Mesenchymal stem cell (in vitro differentiated cells and primary cell): Measurements from ENCODE around the gene RNF225.

Source experiments
- DNase-seq: peaks from one replicate; pipeline ENCODE4 v3.0.0-alpha.2; 2013
- H2AFZ ChIP-seq: one replicate; pipeline ENCODE4 v1.6.1; 2013; ENCODE audit warnings: low read depth, mild to moderate bottlenecking, control low read depth, inconsistent platforms, low read length, moderate library complexity
- H2AK5ac ChIP-seq: 2 replicates; pipeline ENCODE4 v1.6.1; 2013; ENCODE audit warnings: low read length, moderate library complexity, mild to moderate bottlenecking, inconsistent platforms; ENCODE audit not compliant: severe bottlenecking
- H2BK120ac ChIP-seq: one replicate; pipeline ENCODE4 v1.6.1; 2013; ENCODE audit warnings: low read depth, mild to moderate bottlenecking, inconsistent platforms, low read length, moderate library complexity
- H2BK12ac ChIP-seq, 2 experiments: one replicate each; pipeline ENCODE4 v1.6.1; 2013; ENCODE audit warnings: inconsistent platforms in 2 of 2, low read length in 2 of 2, mild to moderate bottlenecking in 2 of 2, moderate library complexity in 2 of 2, control low read depth in 1 of 2
- H2BK15ac ChIP-seq: one replicate; pipeline ENCODE4 v1.6.1; 2013; ENCODE audit warnings: mild to moderate bottlenecking, low read depth, inconsistent platforms; ENCODE audit not compliant: poor library complexity, severe bottlenecking
- H2BK5ac ChIP-seq: 2 replicates; pipeline ENCODE4 v1.6.1; 2013; ENCODE audit warnings: low read depth, mild to moderate bottlenecking, low read length, control low read depth, inconsistent platforms; ENCODE audit not compliant: poor library complexity, severe bottlenecking
- H3K14ac ChIP-seq, 2 experiments: one replicate each; pipeline ENCODE4 v1.6.1; 2013; ENCODE audit warnings: inconsistent platforms in 2 of 2, low read length in 2 of 2, control low read depth in 1 of 2, mild to moderate bottlenecking in 1 of 2, moderate library complexity in 1 of 2
- H3K18ac ChIP-seq, 2 experiments: one replicate each; pipeline ENCODE4 v1.6.1; 2013; ENCODE audit warnings: inconsistent platforms in 2 of 2, low read length in 2 of 2, control low read depth in 1 of 2, low read depth in 1 of 2, mild to moderate bottlenecking in 1 of 2
- H3K23ac ChIP-seq, 2 experiments: one replicate each; pipeline ENCODE4 v1.6.1; 2013; ENCODE audit warnings: inconsistent platforms in 2 of 2, low read length in 2 of 2, mild to moderate bottlenecking in 2 of 2, moderate library complexity in 2 of 2, control low read depth in 1 of 2
- H3K27ac ChIP-seq: 2 replicates; pipeline ENCODE4 v1.5.1; 2013; ENCODE audit warnings: mild to moderate bottlenecking, moderate library complexity, low read length, control low read depth, inconsistent platforms; ENCODE audit not compliant: poor library complexity, severe bottlenecking
- H3K27me3 ChIP-seq, 2 experiments: 2 replicates each; pipeline versions ENCODE4 v1.6.1 to v1.7.0; 2013; ENCODE audit warnings: low read length in 2 of 2, mild to moderate bottlenecking in 2 of 2, moderate library complexity in 2 of 2, control low read depth in 1 of 2, inconsistent platforms in 1 of 2; ENCODE audit not compliant: control insufficient read depth in 1 of 2, insufficient read depth in 1 of 2
- H3K36me3 ChIP-seq, 2 experiments: 2 replicates each; pipeline versions ENCODE4 v1.6.1 to v1.7.0; 2013; ENCODE audit warnings: low read length in 2 of 2, control low read depth in 1 of 2, inconsistent platforms in 1 of 2, low read depth in 1 of 2, mild to moderate bottlenecking in 1 of 2; ENCODE audit not compliant: insufficient read depth in 2 of 2, control insufficient read depth in 1 of 2
- H3K4ac ChIP-seq, 2 experiments: one replicate each; pipeline ENCODE4 v1.6.1; 2013; ENCODE audit warnings: inconsistent platforms in 2 of 2, low read length in 2 of 2, mild to moderate bottlenecking in 2 of 2, moderate library complexity in 2 of 2, control low read depth in 1 of 2, low read depth in 1 of 2
- H3K4me1 ChIP-seq: 2 replicates; pipeline ENCODE4 v1.6.1; 2013; ENCODE audit warnings: low read depth, low read length, control low read depth; ENCODE audit not compliant: control insufficient read depth, insufficient read depth
- H3K4me2 ChIP-seq: 2 replicates; pipeline ENCODE4 v1.6.1; 2013; ENCODE audit warnings: low read length, mild to moderate bottlenecking, inconsistent platforms; ENCODE audit not compliant: poor library complexity, severe bottlenecking
- H3K4me3 ChIP-seq, 2 experiments: 2 replicates each; pipeline versions ENCODE4 v1.5.1 to v1.7.0; 2013; ENCODE audit warnings: low read length in 2 of 2, mild to moderate bottlenecking in 2 of 2, control low read depth in 1 of 2, low read depth in 1 of 2; ENCODE audit not compliant: insufficient read depth in 1 of 2
- H3K79me1 ChIP-seq: replicated peaks from 2 replicates; pipeline ENCODE4 v1.6.1; 2013; ENCODE audit warnings: mild to moderate bottlenecking, control low read depth, low read length, inconsistent platforms; ENCODE audit not compliant: poor library complexity, severe bottlenecking
- H3K9ac ChIP-seq: 2 replicates; pipeline ENCODE4 v1.7.0; 2013; ENCODE audit warnings: mild to moderate bottlenecking, low read length, moderate library complexity
- H3K9me3 ChIP-seq: 2 replicates; pipeline ENCODE4 v1.7.0; 2013; ENCODE audit warnings: mild to moderate bottlenecking, low read length; ENCODE audit not compliant: control insufficient read depth
- H4K8ac ChIP-seq: one replicate; pipeline ENCODE4 v1.6.1; 2013; ENCODE audit warnings: inconsistent platforms, mild to moderate bottlenecking, low read length, moderate library complexity
- H4K91ac ChIP-seq: one replicate; pipeline ENCODE4 v1.6.1; 2013; ENCODE audit warnings: mild to moderate bottlenecking, low read length, inconsistent platforms
- WGBS: methylation state at CpG from one replicate; pipeline ENCODE4 v1.1.7; 2013; ENCODE audit warnings: mixed read lengths; 5-methylcytosine and 5-hydroxymethylcytosine counted together

RNF225 gene

GRCh38 chr19:58354478-58355030 is 40.9 kb upstream of the RNF225 start:
- Histone ChIP-seq H3K23ac (no peak overlapping the region), H2BK120ac (no peak overlapping the region), H3K36me3 (peaks cover 13 to 61% of the 10 kb centered on the region in 2 experiments), H3K4me2 (no peak overlapping the region), H3K14ac (no peak overlapping the region), H3K79me1 (peaks cover 28% of the 10 kb centered on the region), H3K27me3 (peaks cover 0 to 24% of the 10 kb centered on the region in 2 experiments), H4K91ac (no peak overlapping the region), H2BK12ac (no peak overlapping the region), H2AFZ (no peak overlapping the region), H3K27ac (no peak overlapping the region), H4K8ac (no peak overlapping the region), H2BK15ac (no peak overlapping the region), H3K18ac (no peak overlapping the region), H3K9ac (no peak overlapping the region), H3K4ac (no peak overlapping the region), H3K9me3 (no peaks in the 10 kb centered on the region), H2BK5ac (no peak overlapping the region), H2AK5ac (no peak overlapping the region), H3K4me1 (peaks cover 6% of the 10 kb centered on the region), H3K4me3 (no peak overlapping the region)
- no peak for DNase-seq
- 92% methylated on average over 6 of the region's 6 CpGs for WGBS

- Histone ChIP-seq H4K8ac (no peak overlapping the region), H3K9ac (no peak overlapping the region), H3K27me3 (peaks cover 0 to 24% of the 10 kb centered on the region in 2 experiments), H2BK15ac (no peak overlapping the region), H3K4me3 (no peak overlapping the region), H3K36me3 (peaks cover 13 to 54% of the 10 kb centered on the region in 2 experiments), H2BK120ac (no peak overlapping the region), H3K18ac (no peak overlapping the region), H4K91ac (no peak overlapping the region), H3K27ac (no peak overlapping the region), H2AFZ (no peak overlapping the region), H3K4me1 (peaks cover 6% of the 10 kb centered on the region), H3K23ac (no peak overlapping the region), H3K14ac (no peak overlapping the region), H2BK12ac (no peak overlapping the region), H2AK5ac (no peak overlapping the region), H3K4ac (no peak overlapping the region), H3K4me2 (no peak overlapping the region), H2BK5ac (no peak overlapping the region), H3K9me3 (no peaks in the 10 kb centered on the region), H3K79me1 (peaks cover 22% of the 10 kb centered on the region)
- DNase-seq = no peak
- 96% methylated on average over 10 of the region's 10 CpGs for WGBS
Measured at GRCh38 chr19:58355215-58355796, 40.1 kb upstream of the RNF225 start.

- Histone ChIP-seq H3K27ac (no peak overlapping the region), H3K4ac (no peak overlapping the region), H4K8ac (no peak overlapping the region), H2BK15ac (no peak overlapping the region), H2BK5ac (no peak overlapping the region), H3K18ac (no peak overlapping the region), H3K4me1 (peaks cover 7% of the 10 kb centered on the region), H3K36me3 (peaks cover 13 to 46% of the 10 kb centered on the region in 2 experiments), H2BK120ac (no peak overlapping the region), H3K79me1 (peaks cover 14% of the 10 kb centered on the region), H2AFZ (no peak overlapping the region), H3K23ac (no peak overlapping the region), H3K14ac (no peak overlapping the region), H4K91ac (no peak overlapping the region), H3K9ac (no peak overlapping the region), H3K4me3 (peak overlapping the region in 1 of 2 experiments; percentile 55), H3K9me3 (no peaks in the 10 kb centered on the region), H2BK12ac (no peak overlapping the region), H3K27me3 (peaks cover 0 to 24% of the 10 kb centered on the region in 2 experiments), H2AK5ac (no peak overlapping the region), H3K4me2 (no peak overlapping the region)
- 97% methylated on average over 94 of the region's 94 CpGs for WGBS
- no peak for DNase-seq
Measured at GRCh38 chr19:58355908-58356765, 39.3 kb upstream of the RNF225 start.
